HG03108 (cell line): ENCODE results near the gene MAD1L1.

Source experiments
- ATAC-seq: cut with Tn5 transposase; IDR thresholded peaks from one replicate; pipeline ENCODE4 v1.9.1; 2021; ENCODE audit warnings: moderate library complexity; ENCODE audit not compliant: unreplicated experiment

Gene MAD1L1

GRCh38 chr7:2181077-2181854 is 51.5 kb downstream of the MAD1L1 start:
- ATAC-seq: no peak

- no peak for ATAC-seq
These were observed 52.7 kb downstream of the MAD1L1 start for GRCh38 chr7:2180081-2180480.

- ATAC-seq: no peak
These were observed 57.2 kb downstream of the MAD1L1 start for GRCh38 chr7:2175514-2175913.

- ATAC-seq: no peak
These were observed 57.7 kb downstream of the MAD1L1 start for GRCh38 chr7:2175091-2175490.

- ATAC-seq: no peak
These were observed 59.4 kb downstream of the MAD1L1 start for GRCh38 chr7:2173189-2173827.

GRCh38 chr7:2172311-2173188 is 60.2 kb downstream of the MAD1L1 start:
- ATAC-seq: no peak

GRCh38 chr7:2171855-2172254 is 60.9 kb downstream of the MAD1L1 start:
- ATAC-seq: no peak

GRCh38 chr7:2170576-2171521 is 61.9 kb downstream of the MAD1L1 start:
- ATAC-seq: no peak

GRCh38 chr7:2169923-2170575 is 62.7 kb downstream of the MAD1L1 start:
- ATAC-seq: no peak

- no peak for ATAC-seq
These were observed 64.0 kb downstream of the MAD1L1 start for GRCh38 chr7:2168615-2169311.

GRCh38 chr7:2166625-2167280 is 66.0 kb downstream of the MAD1L1 start:
- no peak for ATAC-seq

- peak; percentile 88 for ATAC-seq
These were observed 66.8 kb downstream of the MAD1L1 start for GRCh38 chr7:2165610-2166594.

- ATAC-seq: no peak
These were observed 67.5 kb downstream of the MAD1L1 start for GRCh38 chr7:2165239-2165609.

GRCh38 chr7:2164646-2165045 is 68.1 kb downstream of the MAD1L1 start:
- ATAC-seq: no peak

GRCh38 chr7:2163600-2164555 is 68.9 kb downstream of the MAD1L1 start:
- no peak for ATAC-seq

GRCh38 chr7:2162959-2163358 is 69.8 kb downstream of the MAD1L1 start:
- ATAC-seq: no peak
